Brain microvascular endothelial cell (primary cell): ENCODE measurements around the gene MLKL.

Source experiments
- DNase-seq: peaks from one replicate; pipeline ENCODE4 v3.0.0-alpha.2; 2020
- H3K27ac ChIP-seq: fragments of 250-450 bp; sonication (Bioruptor Pico); 2 replicates; pipeline ENCODE4 v1.5.1; 2020; ENCODE audit warnings: mild to moderate bottlenecking, moderate library complexity
- H3K27me3 ChIP-seq: fragments of 250-450 bp; sonication (Bioruptor Pico); replicated peaks from 2 replicates; pipeline ENCODE4 v1.5.1; 2020; ENCODE audit warnings: mild to moderate bottlenecking
- H3K36me3 ChIP-seq: fragments of 250-450 bp; sonication (Bioruptor Pico); replicated peaks from 2 replicates; pipeline ENCODE4 v1.5.1; 2020; ENCODE audit warnings: mild to moderate bottlenecking
- H3K4me3 ChIP-seq: 2 replicates; pipeline ENCODE4 v1.5.1; 2011; ENCODE audit warnings: low read depth, mild to moderate bottlenecking, control low read depth, low read length, moderate library complexity
- CTCF ChIP-seq: IDR thresholded peaks from 2 replicates; pipeline ENCODE4 v1.5.1; 2011; ENCODE audit warnings: low read depth, mild to moderate bottlenecking, moderate library complexity, low read length, control low read depth, inconsistent platforms; ENCODE audit errors: missing control alignments
- in situ Hi-C: cut with HindIII; loops from 2 replicates; pipeline ENCODE4 v1.10.0; 2017; ENCODE audit warnings: low sequenced_read_pairs, low pct_ligation_motif_present

MLKL gene

GRCh38 chr16:74735554-74735953 is 34.9 kb upstream of the MLKL start:
- no peak for DNase-seq
- no peaks in the 10 kb centered on the region for H3K27me3 ChIP-seq
- in situ Hi-C loops, result no loop called here

GRCh38 chr16:74735162-74735452 is 34.4 kb upstream of the MLKL start:
- H3K27ac ChIP-seq, result no peak overlapping the region
- no peaks in the 10 kb centered on the region for H3K27me3 ChIP-seq
- DNase-seq, result no peak
- in situ Hi-C loops, result no loop called here
- TF ChIP-seq CTCF, result no peak
- no peaks in the 10 kb centered on the region for H3K36me3 ChIP-seq
- no peak overlapping the region for H3K4me3 ChIP-seq

More at GRCh38 chr16:74735554-74735953, 34.9 kb upstream of the MLKL start:
- Histone ChIP-seq H3K4me3 (no peak overlapping the region), H3K36me3 (no peaks in the 10 kb centered on the region), H3K27ac (no peak overlapping the region)
- TF ChIP-seq CTCF, result no peak

- TF ChIP-seq CTCF, result no peak
- DNase-seq, result no peak
- no peaks in the 10 kb centered on the region for H3K27me3 ChIP-seq
- no peaks in the 10 kb centered on the region for H3K36me3 ChIP-seq
- no peak overlapping the region for H3K4me3 ChIP-seq
- no peak overlapping the region for H3K27ac ChIP-seq
- in situ Hi-C loops, result no loop called here
These were observed 33.9 kb upstream of the MLKL start for GRCh38 chr16:74734361-74735161.

GRCh38 chr16:74732707-74733350 is 32.2 kb upstream of the MLKL start:
- in situ Hi-C loops, result no loop called here
- Histone ChIP-seq H3K27me3 (no peaks in the 10 kb centered on the region), H3K27ac (no peak overlapping the region), H3K36me3 (no peaks in the 10 kb centered on the region), H3K4me3 (no peak overlapping the region)
- no peak for DNase-seq
- TF ChIP-seq CTCF, result no peak

GRCh38 chr16:74731853-74732477 is 31.3 kb upstream of the MLKL start:
- in situ Hi-C loops, result no loop called here
- no peak for TF ChIP-seq CTCF
- DNase-seq, result no peak
- H3K27me3 ChIP-seq, result no peaks in the 10 kb centered on the region
- no peaks in the 10 kb centered on the region for H3K36me3 ChIP-seq
- no peak overlapping the region for H3K27ac ChIP-seq
- H3K4me3 ChIP-seq, result no peak overlapping the region
